Measurements from ENCODE around the gene UBE2Q1. TPM values are rescaled to one million over a fixed set of nuclear protein-coding genes. Genes with fewer than 3 reads are reported as not detected.
A peak's percentile ranks its signal among the peaks of the same experiment; 100 is the strongest.

UBE2Q1 gene
- total and polyA plus RNA-seq, 10 donors = 25.8 to 119 (median 67.8) TPM

- TF ChIP-seq CTCF (IDR thresholded peaks at IDR 0.05 in 8 of 11, conservative IDR thresholded peaks at IDR 0.05 in 3 of 11) (no peak), POLR2A (IDR thresholded peaks at IDR 0.05) (no peak), POLR2AphosphoS5 (IDR thresholded peaks at IDR 0.05) (no peak)
- WGBS, 5 donors = 94 to 96% (median 95%) methylated on average over 20 to 29 of the region's 29 CpGs
- H3K27me3 ChIP-seq (replicated peaks in 1 of 7) = peaks cover 0 to 42% (median 19%) of the 10 kb centered on the region in 7 donors
- DNase-seq = no peak
- H3K36me3 ChIP-seq = no peaks in the 10 kb centered on the region
- H3K4me1 ChIP-seq = peaks cover 3 to 15% (median 10%) of the 10 kb centered on the region in 6 donors
- no peak overlapping the region for H3K4me3 ChIP-seq
- H3K27ac ChIP-seq = no peak overlapping the region
- intact Hi-C loops (cut with DNase I; ENCODE audit: low total_unique reads) = no loop called here
- no peaks in the 10 kb centered on the region for H3K9me3 ChIP-seq
Measured at GRCh38 chr1:154571964-154572288, 13.5 kb upstream of the UBE2Q1 start.

GRCh38 chr1:154571244-154571963, 12.9 kb upstream of the UBE2Q1 start:
- no peak overlapping the region for H3K4me3 ChIP-seq
- H3K4me1 ChIP-seq = peaks cover 3 to 12% (median 9%) of the 10 kb centered on the region in 6 donors
- intact Hi-C loops (cut with DNase I; ENCODE audit: low total_unique reads) = no loop called here
- H3K9me3 ChIP-seq = no peaks in the 10 kb centered on the region
- peaks cover 0 to 47% (median 20%) of the 10 kb centered on the region in 7 donors for H3K27me3 ChIP-seq (replicated peaks in 1 of 7)
- TF ChIP-seq POLR2AphosphoS5 (IDR thresholded peaks at IDR 0.05) (no peak), POLR2A (IDR thresholded peaks at IDR 0.05) (no peak), CTCF (IDR thresholded peaks at IDR 0.05 in 8 of 11, conservative IDR thresholded peaks at IDR 0.05 in 3 of 11) (no peak)
- H3K27ac ChIP-seq = no peak overlapping the region
- no peaks in the 10 kb centered on the region for H3K36me3 ChIP-seq
- 93 to 98% (median 96%) methylated on average over 59 of the region's 59 CpGs for WGBS, 5 donors
- no peak for DNase-seq

GRCh38 chr1:154568157-154568815, 9.8 kb upstream of the UBE2Q1 start:
- Histone ChIP-seq H3K4me3 (peak overlapping the region in 6 of 8 donors; percentile 5 to 55 (median 10)), H3K9me3 (no peaks in the 10 kb centered on the region), H3K36me3 (no peaks in the 10 kb centered on the region), H3K4me1 (peaks cover 3 to 12% (median 9%) of the 10 kb centered on the region in 6 donors), H3K27ac (no peak overlapping the region), H3K27me3 (replicated peaks in 1 of 7) (peaks cover 0 to 61% (median 20%) of the 10 kb centered on the region in 7 donors)
- intact Hi-C loops (cut with DNase I; ENCODE audit: low total_unique reads) = loop anchor here (10.0 kb wide), 1 partner anchor 197 kb away; no protein-coding TSS in a partner anchor
- no peak for DNase-seq
- TF ChIP-seq POLR2A (IDR thresholded peaks at IDR 0.05) (no peak), POLR2AphosphoS5 (IDR thresholded peaks at IDR 0.05) (no peak), CTCF (IDR thresholded peaks at IDR 0.05 in 8 of 11, conservative IDR thresholded peaks at IDR 0.05 in 3 of 11) (no peak)
- 33 to 41% (median 37%) methylated on average over 17 of the region's 17 CpGs for WGBS, 5 donors
